VCaP (cell line): Measurements from ENCODE around the gene MYZAP.

Experiments used
- H3K27ac ChIP-seq: fragments of 450-650 bp; 2 replicates; pipeline ENCODE4 v1.5.1; 2017
- TF ChIP-seq, protein P1 (sequence below): fragments of 450-650 bp; conservative IDR thresholded peaks from 2 replicates; pipeline ENCODE4 v1.5.1; 2017; ENCODE audit warnings: mild to moderate bottlenecking, moderate library complexity

The MYZAP gene

DNA sequence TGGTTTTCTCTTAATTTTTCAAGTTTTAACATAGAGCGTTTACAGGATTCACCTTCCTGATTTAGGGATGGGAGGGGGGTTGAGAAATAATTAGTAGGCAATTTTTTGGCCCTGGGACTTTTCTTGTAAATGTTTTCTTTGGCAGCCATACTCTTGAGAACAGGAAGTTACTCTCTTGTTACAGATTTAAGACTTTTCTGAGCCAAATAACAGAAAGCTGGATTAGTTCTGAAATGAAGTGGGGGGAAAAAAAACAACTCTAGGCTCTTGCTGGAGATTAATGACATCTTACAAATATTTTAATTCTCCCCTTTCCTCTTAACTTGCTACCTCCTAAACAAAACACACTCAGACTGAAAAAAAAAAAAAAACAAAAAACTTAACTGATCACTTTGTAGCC, 101.0 kb downstream of the MYZAP start:
- TF ChIP-seq, protein P1, sequence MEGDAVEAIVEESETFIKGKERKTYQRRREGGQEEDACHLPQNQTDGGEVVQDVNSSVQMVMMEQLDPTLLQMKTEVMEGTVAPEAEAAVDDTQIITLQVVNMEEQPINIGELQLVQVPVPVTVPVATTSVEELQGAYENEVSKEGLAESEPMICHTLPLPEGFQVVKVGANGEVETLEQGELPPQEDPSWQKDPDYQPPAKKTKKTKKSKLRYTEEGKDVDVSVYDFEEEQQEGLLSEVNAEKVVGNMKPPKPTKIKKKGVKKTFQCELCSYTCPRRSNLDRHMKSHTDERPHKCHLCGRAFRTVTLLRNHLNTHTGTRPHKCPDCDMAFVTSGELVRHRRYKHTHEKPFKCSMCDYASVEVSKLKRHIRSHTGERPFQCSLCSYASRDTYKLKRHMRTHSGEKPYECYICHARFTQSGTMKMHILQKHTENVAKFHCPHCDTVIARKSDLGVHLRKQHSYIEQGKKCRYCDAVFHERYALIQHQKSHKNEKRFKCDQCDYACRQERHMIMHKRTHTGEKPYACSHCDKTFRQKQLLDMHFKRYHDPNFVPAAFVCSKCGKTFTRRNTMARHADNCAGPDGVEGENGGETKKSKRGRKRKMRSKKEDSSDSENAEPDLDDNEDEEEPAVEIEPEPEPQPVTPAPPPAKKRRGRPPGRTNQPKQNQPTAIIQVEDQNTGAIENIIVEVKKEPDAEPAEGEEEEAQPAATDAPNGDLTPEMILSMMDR = no peak
- peak overlapping the region; percentile 91 for H3K27ac ChIP-seq

DNA sequence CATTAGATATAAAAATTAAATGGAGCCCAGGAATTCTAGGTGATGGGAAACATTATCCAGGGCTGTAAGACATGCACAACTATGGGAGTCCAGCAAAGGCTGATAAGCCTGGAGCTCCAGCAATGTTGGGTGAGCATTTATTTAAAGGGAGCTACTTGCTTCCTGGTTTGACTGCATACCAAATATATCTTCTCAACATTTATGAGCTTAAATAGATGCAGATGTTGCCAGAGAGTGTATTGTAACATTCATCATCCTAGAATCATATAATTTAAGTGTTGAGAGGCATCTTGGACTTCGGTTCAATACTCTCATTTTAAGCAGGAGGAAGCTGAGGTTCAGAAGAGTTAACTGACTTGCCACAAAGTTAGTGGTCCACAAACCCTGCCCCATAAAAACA, 102.6 kb downstream of the MYZAP start:
- H3K27ac ChIP-seq = peak overlapping the region; percentile 91
- TF ChIP-seq, protein P1 = no peak

DNA sequence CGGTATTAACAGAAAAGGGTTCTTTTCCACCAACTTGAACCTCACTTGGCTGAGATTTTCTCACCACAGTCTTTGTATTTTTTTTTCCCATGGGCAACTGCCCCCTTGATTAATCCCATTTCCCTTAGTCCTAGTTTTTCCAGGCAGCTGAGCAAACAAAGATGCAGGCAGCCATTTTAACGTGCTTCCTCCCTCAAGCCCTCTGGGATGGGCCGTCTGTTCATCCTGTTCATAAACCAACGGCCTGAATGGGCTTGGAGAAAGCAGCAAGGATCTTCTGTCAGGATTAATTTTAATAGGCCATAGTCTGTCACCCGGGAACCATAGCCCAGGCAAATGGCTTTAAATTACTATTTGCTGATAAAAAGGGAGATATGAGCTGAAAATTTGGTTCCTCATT, 104.4 kb downstream of the MYZAP start:
- H3K27ac ChIP-seq = peak overlapping the region; percentile 91
- TF ChIP-seq, protein P1 = no peak

DNA sequence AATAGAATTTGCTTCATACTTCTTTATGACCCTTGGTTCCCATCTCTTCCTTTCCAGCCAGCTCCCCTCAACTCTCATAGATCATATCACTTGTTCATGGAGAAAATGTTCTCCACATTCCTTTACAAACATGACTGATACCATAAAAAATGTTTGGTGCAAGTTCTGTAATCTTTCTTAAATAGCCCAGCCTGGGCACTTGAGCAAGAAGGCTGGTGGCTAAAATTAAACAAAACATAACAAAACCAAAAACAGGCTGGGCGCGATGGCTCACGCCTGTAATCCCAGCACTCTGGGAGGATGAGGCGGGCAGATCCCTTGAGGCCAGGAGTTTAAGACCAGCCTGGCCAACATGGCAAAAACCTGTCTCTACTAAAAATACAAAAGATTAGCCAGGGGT, 105.9 kb downstream of the MYZAP start:
- H3K27ac ChIP-seq = peak overlapping the region; percentile 91; the same call in 1 of the 2 replicates
- TF ChIP-seq, protein P1 = no peak

DNA sequence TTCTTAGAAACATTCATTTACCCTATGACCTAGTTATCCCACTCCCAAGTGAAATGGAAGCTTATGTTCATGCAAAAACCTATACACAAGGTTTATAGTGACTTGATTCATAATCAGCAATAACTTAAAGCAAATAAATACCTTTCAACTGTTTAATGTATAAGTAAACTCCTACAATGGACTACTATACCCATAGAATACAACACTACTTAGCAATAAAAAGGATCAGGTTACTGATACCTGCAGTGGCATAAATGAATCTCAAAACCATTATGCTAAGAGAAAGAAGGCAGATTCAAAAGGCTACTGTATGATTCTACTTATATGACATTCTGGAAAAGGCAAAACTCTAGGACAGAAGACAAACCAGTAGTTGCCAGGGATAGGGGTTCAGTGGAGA, 106.5 kb downstream of the MYZAP start:
- TF ChIP-seq, protein P1 = no peak

DNA sequence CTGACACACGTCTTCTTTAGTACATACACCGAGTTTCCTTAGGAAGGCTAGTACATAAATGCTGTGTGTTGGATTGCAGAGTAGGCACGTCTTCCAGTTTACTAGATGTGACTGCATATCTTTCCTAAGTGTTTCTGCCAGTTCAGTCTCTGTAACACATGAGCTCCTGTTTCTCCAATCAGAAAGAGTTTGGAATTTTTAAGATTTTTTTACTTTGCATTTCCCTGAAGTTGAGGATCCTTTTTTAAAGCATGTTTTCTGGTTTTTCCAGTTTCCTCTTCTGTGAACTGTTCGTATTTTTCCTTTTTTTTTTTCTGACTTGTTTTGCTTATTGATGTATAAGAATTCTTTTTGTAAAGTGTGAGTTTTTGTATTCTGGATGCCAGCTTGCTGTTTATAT, 107.3 kb downstream of the MYZAP start:
- TF ChIP-seq, protein P1 = no peak
- peak overlapping the region; percentile 91; the same call in 1 of the 2 replicates for H3K27ac ChIP-seq

More for the DNA sequence above, 106.5 kb downstream of the MYZAP start:
- peak overlapping the region; percentile 91; the same call in 1 of the 2 replicates for H3K27ac ChIP-seq

DNA sequence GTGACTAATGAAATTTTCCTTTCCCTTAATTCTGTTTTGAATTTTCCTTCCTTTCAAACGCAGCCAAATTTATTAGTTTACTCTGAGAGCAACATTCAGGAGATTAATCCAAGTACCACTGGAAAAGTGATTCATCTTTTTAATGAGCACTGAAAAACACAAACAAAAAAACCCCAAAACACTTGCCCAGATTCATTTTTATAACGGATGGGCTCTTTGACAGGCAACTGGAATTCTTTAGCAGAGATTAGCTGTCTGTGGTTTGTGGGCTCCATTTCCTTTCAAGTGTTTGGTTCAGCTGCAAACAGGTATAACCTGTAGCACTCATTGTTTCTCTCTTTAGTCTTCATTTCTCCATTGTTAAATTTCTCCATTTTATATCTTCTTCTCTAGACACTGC, 111.7 kb downstream of the MYZAP start:
- TF ChIP-seq, protein P1 = no peak
- peak overlapping the region; percentile 68 for H3K27ac ChIP-seq
